Immature natural killer cell (primary cell): ENCODE results near the gene ACP2. TPM values are rescaled to one million over a fixed set of nuclear protein-coding genes. Genes with fewer than 3 reads are reported as not detected.

Experiments
- DNase-seq, 3 donors: peaks; one replicate each; pipeline ENCODE4 v3.0.0; 2022; ENCODE audit warnings: mixed read lengths in 1 of 3
- H3K27ac Mint-ChIP-seq, 6 donors: one replicate each; pipeline ENCODE4 v1.8.0; 2020; ENCODE audit warnings: mixed read lengths in 6 of 6, mild to moderate bottlenecking in 5 of 6, inconsistent platforms in 4 of 6, moderate library complexity in 3 of 6
- H3K27me3 Mint-ChIP-seq, 3 donors: one replicate each; pipeline ENCODE4 v1.8.0; 2020 to 2021; ENCODE audit warnings: low read depth in 3 of 3, mild to moderate bottlenecking in 3 of 3, mixed read lengths in 3 of 3, moderate library complexity in 3 of 3, inconsistent platforms in 1 of 3
- H3K36me3 Mint-ChIP-seq, 3 donors: one replicate each; pipeline ENCODE4 v1.8.0; 2020; ENCODE audit warnings: mixed read lengths in 3 of 3, inconsistent platforms in 2 of 3, mild to moderate bottlenecking in 2 of 3
- H3K4me1 Mint-ChIP-seq, 2 donors: one replicate each; pipeline ENCODE4 v1.8.0; 2020; ENCODE audit warnings: inconsistent platforms in 2 of 2, mild to moderate bottlenecking in 2 of 2, mixed read lengths in 2 of 2, moderate library complexity in 1 of 2
- H3K4me3 Mint-ChIP-seq, 5 donors: one replicate each; pipeline ENCODE4 v1.8.0; 2020; ENCODE audit warnings: mild to moderate bottlenecking in 5 of 5, mixed read lengths in 5 of 5, inconsistent platforms in 3 of 5, moderate library complexity in 3 of 5
- H3K9me3 Mint-ChIP-seq, 6 donors: one replicate each; pipeline ENCODE4 v1.8.0; 2020; ENCODE audit warnings: mild to moderate bottlenecking in 6 of 6, mixed read lengths in 6 of 6, inconsistent platforms in 4 of 6, moderate library complexity in 3 of 6
- polyA plus RNA-seq, 3 donors: library from polyadenylated mRNA; unstranded; fragments of 300-500 nt; fragmentation: Illumina TruSeq; gene quantifications; one replicate each; pipeline ENCODE4 v1.2.3, GENCODE V29; 2021

ACP2 gene, protein sequence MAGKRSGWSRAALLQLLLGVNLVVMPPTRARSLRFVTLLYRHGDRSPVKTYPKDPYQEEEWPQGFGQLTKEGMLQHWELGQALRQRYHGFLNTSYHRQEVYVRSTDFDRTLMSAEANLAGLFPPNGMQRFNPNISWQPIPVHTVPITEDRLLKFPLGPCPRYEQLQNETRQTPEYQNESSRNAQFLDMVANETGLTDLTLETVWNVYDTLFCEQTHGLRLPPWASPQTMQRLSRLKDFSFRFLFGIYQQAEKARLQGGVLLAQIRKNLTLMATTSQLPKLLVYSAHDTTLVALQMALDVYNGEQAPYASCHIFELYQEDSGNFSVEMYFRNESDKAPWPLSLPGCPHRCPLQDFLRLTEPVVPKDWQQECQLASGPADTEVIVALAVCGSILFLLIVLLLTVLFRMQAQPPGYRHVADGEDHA
- polyA plus RNA-seq: 10 to 100 TPM in 2 of 3 donors, 1 to 10 TPM in 1; 6.6 to 20.1 (median 19.2) TPM

DNA sequence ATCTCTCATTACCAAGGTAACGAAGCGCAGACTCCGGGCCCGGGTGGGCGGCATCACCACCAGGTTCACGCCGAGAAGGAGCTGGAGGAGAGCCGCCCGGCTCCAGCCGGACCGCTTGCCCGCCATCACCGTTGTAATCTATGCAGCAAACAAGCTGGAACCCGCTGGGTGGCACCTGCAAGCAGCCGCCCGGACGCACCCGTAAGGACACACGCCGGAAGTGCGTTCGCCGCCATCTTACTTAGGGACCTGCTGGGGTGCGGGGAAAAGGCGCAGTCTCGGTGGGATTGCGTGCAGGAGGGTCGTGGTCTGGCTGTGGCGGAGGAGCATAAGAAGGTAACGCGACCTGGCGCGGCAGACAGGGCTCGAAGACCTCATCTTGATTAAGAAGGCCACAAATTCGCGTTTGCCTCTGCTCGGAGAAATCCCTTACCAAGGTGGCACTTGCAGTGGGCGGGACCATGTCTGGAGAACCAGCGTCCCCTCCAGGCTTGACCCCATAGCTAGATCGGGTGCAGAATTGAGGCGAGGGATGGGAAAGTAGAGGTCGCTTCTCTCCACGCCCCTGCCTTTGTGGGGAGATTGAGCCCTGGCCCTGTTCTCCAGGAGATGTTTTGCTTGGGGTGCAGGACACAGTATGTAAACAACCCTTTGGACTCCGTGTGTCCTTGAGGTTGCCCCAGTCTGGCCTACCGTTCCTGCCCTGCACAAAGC lies at the start of gene ACP2:
Gene ACP2, minus strand, starts transcription at position 151 of the 714 bp plus-strand sequence. Its CDS starts 25 bp downstream, at position 126.
- Mint-ChIP-seq H3K9me3 (no peaks in the 10 kb centered on the region), H3K4me1 (peaks cover 29 to 30% of the 10 kb centered on the region in 2 donors), H3K36me3 (peaks cover 0 to 5% (median 0%) of the 10 kb centered on the region in 3 donors), H3K27ac (peak within 1 kb of the TSS; percentile 86 to 99 (median 98)), H3K27me3 (no peaks in the 10 kb centered on the region), H3K4me3 (peak within 1 kb of the TSS; percentile 92 to 100 (median 97))
- DNase-seq: peak; percentile 86 to 89 (median 88)

- no peaks in the 10 kb centered on the region for H3K9me3 Mint-ChIP-seq
- DNase-seq: no peak
- H3K36me3 Mint-ChIP-seq: peaks cover 29 to 67% (median 29%) of the 10 kb centered on the region in 3 donors
- H3K4me3 Mint-ChIP-seq: no peak overlapping the region
- peak overlapping the region in 1 of 6 donors; percentile 9 for H3K27ac Mint-ChIP-seq
- H3K4me1 Mint-ChIP-seq: peaks cover 0 to 14% of the 10 kb centered on the region in 2 donors
- peaks cover 0 to 5% (median 4%) of the 10 kb centered on the region in 3 donors for H3K27me3 Mint-ChIP-seq
Observed at GRCh38 chr11:47296045-47296444, 47.4 kb upstream of the ACP2 start.

GRCh38 chr11:47295385-47295784 lies 46.8 kb upstream of the ACP2 start:
- DNase-seq: no peak
- peak overlapping the region in 1 of 6 donors; percentile 34 for H3K27ac Mint-ChIP-seq
- no peaks in the 10 kb centered on the region for H3K9me3 Mint-ChIP-seq
- no peak overlapping the region for H3K4me3 Mint-ChIP-seq
- peaks cover 25 to 69% (median 32%) of the 10 kb centered on the region in 3 donors for H3K36me3 Mint-ChIP-seq
- H3K27me3 Mint-ChIP-seq: peaks cover 2 to 5% (median 4%) of the 10 kb centered on the region in 3 donors
- peaks cover 0 to 13% of the 10 kb centered on the region in 2 donors for H3K4me1 Mint-ChIP-seq

DNA sequence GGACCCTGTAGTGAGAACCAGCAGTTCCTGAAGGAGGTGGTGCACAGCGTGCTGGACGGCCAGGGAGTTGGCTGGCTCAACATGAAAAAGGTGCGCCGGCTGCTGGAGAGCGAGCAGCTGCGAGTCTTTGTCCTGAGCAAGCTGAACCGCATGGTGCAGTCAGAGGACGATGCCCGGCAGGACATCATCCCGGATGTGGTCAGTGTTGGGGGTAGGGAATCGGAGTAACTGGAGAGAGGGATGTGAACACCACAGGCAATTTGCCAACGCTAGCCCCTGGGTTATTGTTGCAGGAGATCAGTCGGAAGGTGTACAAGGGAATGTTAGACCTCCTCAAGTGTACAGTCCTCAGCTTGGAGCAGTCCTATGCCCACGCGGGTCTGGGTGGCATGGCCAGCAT lies 41.2 kb upstream of the ACP2 start:
- H3K27ac Mint-ChIP-seq: peak overlapping the region in 3 of 6 donors; percentile 21 to 67 (median 30)
- H3K9me3 Mint-ChIP-seq: no peaks in the 10 kb centered on the region
- peaks cover 4 to 67% (median 23%) of the 10 kb centered on the region in 3 donors for H3K36me3 Mint-ChIP-seq
- no peak for DNase-seq
- H3K27me3 Mint-ChIP-seq: peaks cover 7 to 12% (median 10%) of the 10 kb centered on the region in 3 donors
- no peak overlapping the region for H3K4me3 Mint-ChIP-seq
- no peaks in the 10 kb centered on the region for H3K4me1 Mint-ChIP-seq

GRCh38 chr11:47288066-47288465 lies 39.5 kb upstream of the ACP2 start:
- Mint-ChIP-seq H3K36me3 (peaks cover 10 to 71% (median 32%) of the 10 kb centered on the region in 3 donors), H3K9me3 (no peaks in the 10 kb centered on the region), H3K27ac (peak overlapping the region in 1 of 6 donors; percentile 44)

DNA sequence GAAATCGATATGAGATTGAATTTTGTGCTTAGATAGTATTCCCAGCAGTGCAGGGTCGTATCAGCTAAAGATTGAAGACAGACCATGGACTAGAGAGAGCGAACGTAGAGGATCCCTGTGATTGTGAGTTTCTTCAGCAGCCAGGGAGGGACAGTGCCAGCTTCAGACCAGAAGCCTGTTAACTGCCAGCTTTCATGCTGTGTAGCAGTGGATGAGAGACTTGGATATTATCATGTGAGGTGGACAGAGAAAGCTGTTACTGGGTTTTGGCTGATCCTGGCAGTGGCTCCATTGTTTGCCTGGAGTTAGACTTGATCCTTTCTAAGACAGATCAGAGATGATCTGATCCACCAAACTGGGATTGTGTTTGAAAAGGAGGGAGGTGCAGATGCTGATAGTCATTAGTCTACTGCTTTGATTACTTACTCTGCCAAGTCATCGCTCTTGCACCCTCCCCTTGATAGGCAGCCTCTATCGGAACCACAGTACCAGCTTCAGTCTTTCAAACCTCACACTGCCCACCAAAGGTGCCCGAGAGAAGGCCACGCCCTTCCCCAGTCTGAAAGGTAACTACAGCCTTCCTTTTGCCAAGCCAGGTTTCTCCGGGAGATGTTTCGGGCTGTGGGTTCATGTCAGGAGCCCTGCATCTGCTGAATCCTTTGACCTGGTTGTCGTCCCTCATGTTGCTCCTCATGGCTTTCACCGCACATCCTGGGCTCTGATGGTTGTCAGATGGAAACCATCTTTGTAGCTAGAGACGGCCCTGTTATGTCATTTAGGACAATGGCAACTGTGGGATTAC lies 37.6 kb upstream of the ACP2 start:
- H3K4me1 Mint-ChIP-seq: no peaks in the 10 kb centered on the region
- H3K9me3 Mint-ChIP-seq: no peaks in the 10 kb centered on the region
- no peak for DNase-seq
- H3K27me3 Mint-ChIP-seq: peaks cover 7 to 9% (median 9%) of the 10 kb centered on the region in 3 donors
- H3K27ac Mint-ChIP-seq: no peak overlapping the region
- H3K4me3 Mint-ChIP-seq: no peak overlapping the region
- peaks cover 19 to 69% (median 40%) of the 10 kb centered on the region in 3 donors for H3K36me3 Mint-ChIP-seq

More at GRCh38 chr11:47288066-47288465, 39.5 kb upstream of the ACP2 start:
- no peak for DNase-seq
- H3K27me3 Mint-ChIP-seq: peaks cover 7 to 12% (median 7%) of the 10 kb centered on the region in 3 donors
- no peaks in the 10 kb centered on the region for H3K4me1 Mint-ChIP-seq
- no peak overlapping the region for H3K4me3 Mint-ChIP-seq

DNA sequence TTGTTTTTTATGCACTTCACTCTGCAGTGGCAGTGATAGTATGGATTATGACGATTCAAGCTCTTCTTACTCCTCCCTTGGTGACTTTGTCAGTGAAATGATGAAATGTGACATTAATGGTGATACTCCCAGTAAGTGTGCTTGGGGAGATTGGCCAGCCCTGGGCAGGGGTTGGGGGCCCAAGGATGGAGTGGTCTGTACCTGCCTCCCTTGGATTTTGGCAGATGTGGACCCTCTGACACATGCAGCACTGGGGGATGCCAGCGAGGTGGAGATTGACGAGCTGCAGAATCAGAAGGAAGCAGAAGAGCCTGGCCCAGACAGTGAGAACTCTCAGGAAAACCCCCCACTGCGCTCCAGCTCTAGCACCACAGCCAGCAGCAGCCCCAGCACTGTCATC lies 35.5 kb upstream of the ACP2 start:
- no peaks in the 10 kb centered on the region for H3K4me1 Mint-ChIP-seq
- H3K4me3 Mint-ChIP-seq: no peak overlapping the region
- DNase-seq: no peak
- H3K36me3 Mint-ChIP-seq: peaks cover 28 to 62% (median 38%) of the 10 kb centered on the region in 3 donors
- peaks cover 4 to 9% (median 7%) of the 10 kb centered on the region in 3 donors for H3K27me3 Mint-ChIP-seq
- H3K9me3 Mint-ChIP-seq: no peaks in the 10 kb centered on the region
- H3K27ac Mint-ChIP-seq: no peak overlapping the region

DNA sequence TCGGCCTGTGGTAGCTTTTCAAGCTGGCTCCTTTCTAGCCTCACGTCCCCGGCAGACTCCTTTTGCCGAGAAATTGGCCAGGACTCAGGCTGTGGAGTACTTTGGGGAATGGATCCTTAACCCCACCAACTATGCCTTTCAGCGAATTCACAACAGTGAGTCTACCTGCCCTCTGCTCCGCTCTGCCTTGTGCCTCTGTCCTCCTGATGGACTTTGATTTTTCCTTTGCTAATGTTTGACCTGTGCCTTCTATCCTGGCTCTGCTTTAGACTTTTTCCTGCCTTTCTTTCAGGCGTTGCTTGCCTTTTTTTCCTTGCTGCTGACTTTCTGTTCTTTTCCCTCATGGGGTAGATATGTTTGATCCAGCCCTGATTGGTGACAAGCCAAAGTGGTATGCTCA lies 33.8 kb upstream of the ACP2 start:
- H3K36me3 Mint-ChIP-seq: peaks cover 34 to 65% (median 46%) of the 10 kb centered on the region in 3 donors
- H3K9me3 Mint-ChIP-seq: no peaks in the 10 kb centered on the region
- no peak for DNase-seq
- peaks cover 0 to 7% (median 6%) of the 10 kb centered on the region in 3 donors for H3K27me3 Mint-ChIP-seq
- no peaks in the 10 kb centered on the region for H3K4me1 Mint-ChIP-seq
- peak overlapping the region in 1 of 6 donors; percentile 23 for H3K27ac Mint-ChIP-seq
- H3K4me3 Mint-ChIP-seq: no peak overlapping the region

DNA sequence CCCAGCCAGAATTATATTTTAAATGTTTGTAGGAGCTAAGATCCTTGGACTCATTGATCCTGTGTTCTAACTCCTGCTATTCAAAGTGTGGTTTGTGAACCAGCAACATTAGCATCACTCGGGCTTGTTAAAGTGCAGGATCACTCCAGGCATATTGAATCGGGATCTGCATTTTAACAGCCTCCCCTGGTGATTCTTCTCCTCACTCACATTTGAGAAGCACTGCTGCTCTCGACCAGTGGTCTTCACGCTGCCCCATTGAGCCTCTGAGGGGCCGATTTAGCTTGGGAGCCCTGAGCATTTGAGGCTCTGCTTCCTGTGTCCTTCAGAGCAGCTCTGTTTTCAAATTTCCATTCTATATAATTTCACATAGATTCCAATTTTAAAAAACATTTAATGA lies 32.2 kb upstream of the ACP2 start:
- no peak for DNase-seq
- Mint-ChIP-seq H3K36me3 (peaks cover 42 to 66% (median 53%) of the 10 kb centered on the region in 3 donors), H3K4me1 (peaks cover 0 to 12% of the 10 kb centered on the region in 2 donors), H3K9me3 (no peaks in the 10 kb centered on the region), H3K27me3 (peaks cover 0 to 4% (median 3%) of the 10 kb centered on the region in 3 donors), H3K27ac (no peak overlapping the region), H3K4me3 (no peak overlapping the region)

- Mint-ChIP-seq H3K4me1 (peaks cover 0 to 13% of the 10 kb centered on the region in 2 donors), H3K27me3 (peaks cover 0 to 1% (median 0%) of the 10 kb centered on the region in 3 donors), H3K4me3 (no peak overlapping the region), H3K27ac (no peak overlapping the region), H3K9me3 (no peaks in the 10 kb centered on the region), H3K36me3 (peaks cover 39 to 63% (median 50%) of the 10 kb centered on the region in 3 donors)
- no peak for DNase-seq
Observed at GRCh38 chr11:47280099-47280498, 31.5 kb upstream of the ACP2 start.

DNA sequence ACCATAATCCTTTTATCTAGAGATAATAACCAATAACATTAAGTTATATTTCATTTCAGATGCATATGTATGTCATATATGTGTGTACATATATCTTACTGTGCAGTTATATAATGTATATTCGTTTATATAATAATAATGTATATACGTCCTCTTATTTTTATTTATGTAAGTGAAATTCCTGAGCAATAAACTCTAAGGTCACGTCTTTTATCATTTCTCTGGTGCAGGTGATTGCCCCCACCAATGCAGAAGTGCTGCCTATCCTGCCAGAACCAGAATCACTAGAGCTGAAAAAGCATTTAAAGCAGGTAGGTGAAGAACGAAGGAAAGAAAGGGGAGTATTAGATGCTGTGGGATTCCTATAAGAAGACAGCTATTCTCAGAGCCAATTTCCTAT lies 30.2 kb upstream of the ACP2 start:
- no peak overlapping the region for H3K4me3 Mint-ChIP-seq
- H3K4me1 Mint-ChIP-seq: peaks cover 8 to 23% of the 10 kb centered on the region in 2 donors
- no peak overlapping the region for H3K27ac Mint-ChIP-seq
- H3K9me3 Mint-ChIP-seq: no peaks in the 10 kb centered on the region
- no peak for DNase-seq
- peaks cover 0 to 3% (median 1%) of the 10 kb centered on the region in 3 donors for H3K27me3 Mint-ChIP-seq
- H3K36me3 Mint-ChIP-seq: peaks cover 34 to 63% (median 41%) of the 10 kb centered on the region in 3 donors

- no peak for DNase-seq
- Mint-ChIP-seq H3K36me3 (peaks cover 33 to 63% (median 41%) of the 10 kb centered on the region in 3 donors), H3K4me1 (peaks cover 12 to 30% of the 10 kb centered on the region in 2 donors), H3K4me3 (no peak overlapping the region), H3K27ac (no peak overlapping the region), H3K27me3 (peaks cover 0 to 3% (median 1%) of the 10 kb centered on the region in 3 donors), H3K9me3 (no peaks in the 10 kb centered on the region)
Observed at GRCh38 chr11:47278058-47278457, 29.4 kb upstream of the ACP2 start.

DNA sequence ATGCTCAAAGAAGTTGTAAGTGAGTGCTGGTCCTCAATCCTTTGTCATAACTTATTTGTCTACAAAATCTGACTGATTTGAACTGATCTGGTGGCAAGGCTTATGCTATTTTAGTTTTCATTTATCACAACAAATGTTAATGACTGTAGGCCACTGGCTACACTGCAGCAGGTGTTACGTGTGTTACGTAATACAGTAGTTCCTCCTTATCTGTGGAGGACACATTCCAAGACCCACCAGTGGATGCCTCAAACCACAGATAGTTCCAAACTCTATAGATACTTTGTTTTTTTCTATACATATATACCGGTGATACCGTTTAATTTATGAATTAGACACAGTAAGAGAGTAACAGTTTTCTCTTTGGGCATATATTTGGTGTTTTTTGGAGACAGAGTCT lies 28.3 kb upstream of the ACP2 start:
- H3K4me3 Mint-ChIP-seq: no peak overlapping the region
- DNase-seq: no peak
- H3K27ac Mint-ChIP-seq: no peak overlapping the region
- H3K4me1 Mint-ChIP-seq: peaks cover 24 to 42% of the 10 kb centered on the region in 2 donors
- H3K27me3 Mint-ChIP-seq: peaks cover 0 to 3% (median under 1%) of the 10 kb centered on the region in 3 donors
- H3K9me3 Mint-ChIP-seq: no peaks in the 10 kb centered on the region
- peaks cover 26 to 55% (median 34%) of the 10 kb centered on the region in 3 donors for H3K36me3 Mint-ChIP-seq
